Effector memory CD8-positive, alpha-beta T cell (primary cell): Measurements from ENCODE around the gene GLIS1.
A peak's percentile ranks its signal among the peaks of the same experiment; 100 is the strongest.

Source experiments
- ATAC-seq: fragments of 150-1000 bp; cut with Tn5 transposase; replicated peaks from 2 replicates; pipeline ENCODE4 v1.10.0; 2021; ENCODE audit warnings: mild to moderate bottlenecking, moderate library complexity
- DNase-seq, 3 experiments: peaks; one replicate each; pipeline ENCODE4 v3.0.0; 2021
- H3K27ac Mint-ChIP-seq, 2 donors: one replicate each; pipeline ENCODE4 v1.8.0; 2022; ENCODE audit warnings: mild to moderate bottlenecking in 2 of 2, mixed read lengths in 2 of 2, moderate library complexity in 2 of 2
- H3K27me3 Mint-ChIP-seq, 2 donors: one replicate each; pipeline ENCODE4 v1.8.0; 2022; ENCODE audit warnings: mixed read lengths in 2 of 2
- H3K36me3 Mint-ChIP-seq: one replicate; pipeline ENCODE4 v1.8.0; 2022; ENCODE audit warnings: mild to moderate bottlenecking, moderate library complexity, mixed read lengths; ENCODE audit not compliant: insufficient read depth
- H3K4me1 Mint-ChIP-seq, 2 donors: one replicate each; pipeline ENCODE4 v1.8.0; 2022; ENCODE audit warnings: low read depth in 2 of 2, mixed read lengths in 2 of 2
- H3K4me3 Mint-ChIP-seq, 2 donors: one replicate each; pipeline ENCODE4 v1.8.0; 2022; ENCODE audit warnings: mild to moderate bottlenecking in 2 of 2, mixed read lengths in 2 of 2, moderate library complexity in 2 of 2
- H3K9me3 Mint-ChIP-seq, 2 donors: one replicate each; pipeline ENCODE4 v1.8.0; 2022; ENCODE audit warnings: mixed read lengths in 2 of 2

GLIS1 gene

DNA sequence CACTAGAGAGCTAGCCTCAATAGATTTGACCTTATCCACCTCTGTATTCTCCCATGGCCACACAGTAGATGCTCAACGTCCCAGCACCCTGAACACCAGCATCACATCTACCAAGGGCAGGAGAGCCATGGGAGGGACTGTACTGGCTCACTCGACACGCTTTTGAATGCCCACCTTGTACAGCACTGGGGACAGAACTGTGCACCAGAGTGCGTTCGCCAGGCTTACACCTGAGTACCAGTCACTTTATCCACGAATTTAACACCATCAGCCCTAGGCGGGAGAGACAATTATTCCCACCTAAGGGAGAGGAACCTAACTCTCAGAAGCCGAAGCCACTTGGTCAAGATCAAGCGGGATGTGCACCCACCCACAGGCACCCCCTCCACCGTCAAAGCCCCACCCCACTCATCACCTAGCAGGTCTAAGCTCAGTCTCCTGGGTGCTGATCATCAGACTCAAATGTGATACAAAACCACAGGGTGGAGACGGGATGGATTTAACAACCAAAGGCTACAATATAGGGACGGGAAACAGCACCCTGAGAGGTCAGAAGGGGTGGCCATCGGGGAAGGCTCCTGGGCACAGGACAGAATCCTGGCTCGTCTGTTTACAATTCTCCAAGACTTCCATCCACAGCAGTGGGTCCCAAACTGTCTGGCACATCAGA is 110.5 kb downstream of the GLIS1 start:
- H3K4me1 Mint-ChIP-seq: no peaks in the 10 kb centered on the region
- ATAC-seq (no peak), DNase-seq (no peak)
- H3K36me3 Mint-ChIP-seq: no peaks in the 10 kb centered on the region
- peaks cover 0 to 20% of the 10 kb centered on the region in 2 donors for H3K27me3 Mint-ChIP-seq
- H3K4me3 Mint-ChIP-seq: no peak overlapping the region
- H3K27ac Mint-ChIP-seq: no peak overlapping the region
- no peaks in the 10 kb centered on the region for H3K9me3 Mint-ChIP-seq

DNA sequence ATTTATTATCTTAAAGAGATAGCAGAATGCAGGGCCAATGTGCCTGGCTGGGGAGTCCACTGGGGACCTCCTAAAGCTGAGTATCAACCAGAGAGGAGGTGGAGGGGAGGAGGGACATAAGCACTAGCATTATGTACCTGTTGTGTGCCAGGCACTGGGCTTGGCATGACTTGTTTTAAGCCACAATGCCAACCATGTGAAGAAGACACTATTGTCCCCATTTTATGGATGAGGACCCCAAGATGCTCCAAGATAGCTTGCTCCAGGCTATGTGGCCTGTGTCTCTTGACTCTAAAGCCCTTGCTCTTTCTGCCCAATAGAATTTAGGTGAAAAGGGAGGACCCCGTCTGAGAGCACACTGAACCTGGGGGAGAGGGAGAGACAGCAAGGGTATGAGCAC is 111.3 kb downstream of the GLIS1 start:
- Mint-ChIP-seq H3K9me3 (no peaks in the 10 kb centered on the region), H3K27ac (no peak overlapping the region), H3K36me3 (no peaks in the 10 kb centered on the region), H3K4me1 (no peaks in the 10 kb centered on the region), H3K27me3 (peaks cover 0 to 20% of the 10 kb centered on the region in 2 donors), H3K4me3 (no peak overlapping the region)
- DNase-seq (no peak), ATAC-seq (no peak)

- H3K27me3 Mint-ChIP-seq: peaks cover 0 to 20% of the 10 kb centered on the region in 2 donors
- no peak for DNase-seq
- H3K36me3 Mint-ChIP-seq: no peaks in the 10 kb centered on the region
- ATAC-seq: no peak
- no peaks in the 10 kb centered on the region for H3K9me3 Mint-ChIP-seq
- no peaks in the 10 kb centered on the region for H3K4me1 Mint-ChIP-seq
- H3K4me3 Mint-ChIP-seq: no peak overlapping the region
- H3K27ac Mint-ChIP-seq: no peak overlapping the region
These were observed 111.9 kb downstream of the GLIS1 start for GRCh38 chr1:53627031-53627430.

DNA sequence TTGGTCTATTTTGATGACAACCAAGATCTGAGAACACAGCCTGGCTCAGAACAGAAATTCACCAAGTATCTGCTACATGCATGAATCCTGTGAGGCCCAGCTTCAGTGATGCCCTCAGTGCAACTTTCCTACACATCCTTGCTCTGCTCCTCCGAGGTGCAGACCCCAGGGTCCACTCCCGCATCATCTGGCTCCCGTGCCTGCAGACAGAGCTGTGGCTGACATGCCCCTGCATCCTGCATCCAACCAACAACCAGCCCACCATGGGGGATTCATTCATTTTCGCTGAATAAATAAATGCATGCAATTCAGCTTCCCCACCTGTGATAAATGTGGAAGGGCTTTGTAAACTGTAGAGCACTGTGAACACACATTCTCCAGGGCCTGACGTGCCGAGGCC is 112.3 kb downstream of the GLIS1 start:
- Mint-ChIP-seq H3K9me3 (no peaks in the 10 kb centered on the region), H3K4me3 (no peak overlapping the region), H3K4me1 (no peaks in the 10 kb centered on the region), H3K27ac (no peak overlapping the region), H3K27me3 (peaks cover 0 to 20% of the 10 kb centered on the region in 2 donors), H3K36me3 (no peaks in the 10 kb centered on the region)
- no peak for ATAC-seq
- DNase-seq: no peak

- H3K27me3 Mint-ChIP-seq: peaks cover 0 to 20% of the 10 kb centered on the region in 2 donors
- no peaks in the 10 kb centered on the region for H3K9me3 Mint-ChIP-seq
- no peak overlapping the region for H3K27ac Mint-ChIP-seq
- H3K4me1 Mint-ChIP-seq: no peaks in the 10 kb centered on the region
- DNase-seq (no peak), ATAC-seq (no peak)
- H3K4me3 Mint-ChIP-seq: no peak overlapping the region
- H3K36me3 Mint-ChIP-seq: no peaks in the 10 kb centered on the region
These were observed 113.0 kb downstream of the GLIS1 start for GRCh38 chr1:53625766-53626520.

DNA sequence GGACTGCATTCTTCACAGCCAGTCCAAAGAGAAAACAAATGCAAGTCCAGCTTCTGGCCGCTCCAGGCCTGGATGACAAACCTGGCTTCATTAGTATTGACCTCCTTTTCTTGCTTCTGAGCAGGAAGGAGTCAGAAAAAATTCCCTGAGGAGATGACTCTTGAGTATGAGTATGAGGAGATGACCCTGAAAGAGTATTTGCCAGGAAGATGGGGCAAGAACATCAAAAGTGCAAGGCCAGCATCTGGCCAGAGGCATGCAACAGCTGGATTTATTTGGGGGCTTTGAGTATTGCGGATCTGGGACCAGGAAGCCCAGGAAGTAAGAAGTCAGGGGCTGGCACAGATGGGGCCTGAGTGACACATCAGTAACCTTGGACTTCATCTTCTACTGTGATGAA is 113.9 kb downstream of the GLIS1 start:
- Mint-ChIP-seq H3K27ac (no peak overlapping the region), H3K4me3 (no peak overlapping the region), H3K36me3 (no peaks in the 10 kb centered on the region), H3K4me1 (no peaks in the 10 kb centered on the region), H3K27me3 (peaks cover 0 to 20% of the 10 kb centered on the region in 2 donors), H3K9me3 (no peaks in the 10 kb centered on the region)
- ATAC-seq (no peak), DNase-seq (no peak)

GRCh38 chr1:53622531-53622930 is 116.4 kb downstream of the GLIS1 start:
- Mint-ChIP-seq H3K27me3 (peaks cover 0 to 11% of the 10 kb centered on the region in 2 donors), H3K4me3 (no peak overlapping the region), H3K9me3 (no peaks in the 10 kb centered on the region), H3K36me3 (no peaks in the 10 kb centered on the region), H3K4me1 (no peaks in the 10 kb centered on the region), H3K27ac (no peak overlapping the region)
- ATAC-seq: no peak
- DNase-seq: no peak

DNA sequence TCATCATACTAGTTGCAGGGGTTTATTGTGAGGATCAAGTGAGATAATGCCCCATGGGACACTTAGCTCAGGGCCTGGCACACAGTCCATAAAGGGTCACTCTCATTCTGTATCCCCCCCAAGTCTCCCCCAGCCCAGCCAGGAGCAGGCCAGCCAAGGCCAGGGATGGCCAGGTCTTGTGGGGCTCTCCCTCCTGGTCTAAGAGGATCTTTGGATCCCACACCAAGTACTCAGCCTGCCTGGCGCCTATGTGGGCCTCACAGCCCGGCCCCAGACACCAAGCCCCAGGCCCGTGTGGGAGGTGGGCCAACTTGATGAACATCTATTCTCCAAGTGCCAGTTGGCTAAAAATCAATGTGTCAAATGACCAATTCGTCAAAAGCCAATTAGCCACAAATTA is 117.8 kb downstream of the GLIS1 start:
- no peak overlapping the region for H3K4me3 Mint-ChIP-seq
- no peaks in the 10 kb centered on the region for H3K4me1 Mint-ChIP-seq
- no peaks in the 10 kb centered on the region for H3K9me3 Mint-ChIP-seq
- no peak for ATAC-seq
- peaks cover 0 to 4% of the 10 kb centered on the region in 2 donors for H3K27me3 Mint-ChIP-seq
- no peak overlapping the region for H3K27ac Mint-ChIP-seq
- no peaks in the 10 kb centered on the region for H3K36me3 Mint-ChIP-seq
- DNase-seq: no peak

DNA sequence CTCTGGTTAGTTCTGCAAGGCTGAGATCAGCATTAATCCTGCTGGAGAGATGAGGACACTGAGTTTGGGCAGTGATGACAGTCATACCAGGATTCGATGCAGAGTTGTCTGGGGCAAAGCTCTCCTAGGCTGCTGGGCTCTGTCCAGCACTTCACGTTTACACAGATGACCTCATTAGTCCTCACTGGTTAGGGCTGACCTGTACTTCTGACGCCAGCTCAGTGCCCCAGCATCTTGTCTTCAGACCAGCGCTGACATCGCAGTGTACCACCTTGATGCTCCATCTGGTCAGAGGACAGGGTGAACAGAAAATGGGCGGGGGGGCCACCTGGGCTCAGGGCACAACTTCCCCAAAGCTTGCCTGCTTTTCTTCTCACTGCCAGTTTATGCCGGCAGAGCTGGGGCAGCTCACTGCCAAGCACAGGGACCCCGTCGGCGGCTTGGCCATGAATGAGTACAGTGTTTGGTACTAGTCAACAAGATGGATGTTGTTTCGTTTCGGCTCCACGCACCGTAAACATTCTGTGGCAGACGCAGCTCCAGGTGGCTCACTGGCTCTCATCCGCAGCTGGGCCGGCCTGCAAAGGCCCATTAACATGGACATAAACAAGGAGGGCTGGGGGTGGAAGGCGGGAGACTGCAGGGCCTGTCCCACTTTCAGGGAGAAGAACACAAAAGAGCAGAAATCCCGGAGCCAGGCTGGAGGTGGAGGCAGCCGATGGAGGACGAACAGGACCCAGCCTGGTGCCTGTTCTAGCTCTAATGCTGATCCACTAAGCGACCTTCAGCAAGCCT is 118.7 kb downstream of the GLIS1 start:
- Mint-ChIP-seq H3K4me1 (no peaks in the 10 kb centered on the region), H3K36me3 (no peaks in the 10 kb centered on the region), H3K27ac (no peak overlapping the region), H3K27me3 (no peaks in the 10 kb centered on the region), H3K4me3 (no peak overlapping the region), H3K9me3 (no peaks in the 10 kb centered on the region)
- DNase-seq (no peak), ATAC-seq (no peak)

DNA sequence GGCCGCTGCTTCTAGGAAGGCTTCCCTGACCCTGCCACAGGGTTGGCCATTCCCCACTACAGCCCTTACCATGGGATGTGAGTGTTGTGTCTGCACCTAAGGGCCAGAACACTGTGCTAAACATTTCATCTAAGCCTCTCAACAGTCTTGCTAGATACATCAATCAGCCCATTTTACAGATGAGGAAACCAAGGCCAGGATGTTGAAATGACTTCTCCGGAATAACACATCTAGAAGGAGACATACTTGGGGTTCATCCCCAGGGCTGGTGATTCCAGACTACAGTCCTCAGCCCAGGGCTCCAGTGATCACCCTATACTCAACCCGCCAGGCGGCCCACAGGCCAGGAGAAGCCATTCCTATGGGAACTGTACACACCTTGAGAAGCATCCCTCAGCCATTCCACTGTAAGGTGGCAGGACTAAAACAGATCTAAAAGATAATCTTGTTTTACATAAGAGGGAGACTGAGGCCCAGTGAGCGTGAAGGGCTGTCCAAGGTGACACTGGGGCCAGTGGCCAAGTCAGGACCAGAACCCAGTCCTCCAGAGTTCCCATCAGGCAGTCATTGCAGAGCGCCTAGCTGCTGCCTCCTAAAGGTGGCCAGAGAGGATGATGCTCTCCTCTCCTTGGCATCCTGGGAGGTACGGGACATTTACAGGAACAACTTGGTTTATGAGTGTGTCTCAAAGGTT is 119.5 kb downstream of the GLIS1 start:
- Mint-ChIP-seq H3K27me3 (no peaks in the 10 kb centered on the region), H3K9me3 (no peaks in the 10 kb centered on the region), H3K27ac (no peak overlapping the region), H3K36me3 (no peaks in the 10 kb centered on the region), H3K4me3 (no peak overlapping the region), H3K4me1 (no peaks in the 10 kb centered on the region)
- ATAC-seq: no peak
- DNase-seq: no peak

DNA sequence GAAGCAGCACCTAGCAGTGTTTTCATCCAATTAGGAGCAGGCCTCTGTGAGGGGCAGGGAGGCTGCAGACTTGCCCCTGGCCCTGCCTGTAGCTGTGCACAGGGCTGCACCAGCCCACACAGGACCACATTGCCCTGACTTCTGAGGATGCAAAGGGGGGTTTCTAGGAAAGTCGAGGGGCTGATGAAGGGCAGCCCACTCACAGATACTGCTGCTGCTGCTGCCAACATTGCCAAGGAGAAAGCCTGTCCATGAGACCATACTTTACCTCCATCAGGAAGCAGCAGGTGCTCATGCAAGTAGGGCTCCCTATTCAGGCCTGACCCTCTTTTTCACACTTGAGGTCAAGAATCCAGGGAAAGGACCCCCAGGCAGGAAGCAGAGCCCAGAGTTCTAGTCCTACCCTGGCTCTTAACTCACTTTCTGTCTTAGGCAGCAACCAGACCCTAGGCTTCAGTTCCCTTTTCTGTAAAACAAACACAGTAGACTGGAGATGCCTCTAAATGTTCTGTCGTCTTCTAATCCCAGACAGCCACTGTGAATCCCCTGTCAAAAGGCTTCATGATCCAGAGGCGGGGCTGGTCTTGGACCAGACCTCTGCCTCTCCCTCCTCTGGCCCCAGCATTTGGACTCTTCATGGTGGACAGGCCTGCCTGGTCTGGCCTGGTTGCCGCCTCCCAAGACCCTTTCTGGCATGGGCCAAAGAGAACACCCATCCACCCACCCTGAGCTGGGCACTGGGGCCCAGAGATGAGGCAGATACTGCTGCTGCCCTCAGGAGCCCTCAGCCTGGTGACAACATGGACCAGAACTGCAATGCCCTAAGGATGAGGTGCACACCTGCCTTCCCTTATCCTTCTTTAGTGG is 120.2 kb downstream of the GLIS1 start:
- H3K4me1 Mint-ChIP-seq: no peaks in the 10 kb centered on the region
- DNase-seq (no peak), ATAC-seq (no peak)
- no peaks in the 10 kb centered on the region for H3K9me3 Mint-ChIP-seq
- no peak overlapping the region for H3K27ac Mint-ChIP-seq
- H3K27me3 Mint-ChIP-seq: no peaks in the 10 kb centered on the region
- no peaks in the 10 kb centered on the region for H3K36me3 Mint-ChIP-seq
- no peak overlapping the region for H3K4me3 Mint-ChIP-seq

DNA sequence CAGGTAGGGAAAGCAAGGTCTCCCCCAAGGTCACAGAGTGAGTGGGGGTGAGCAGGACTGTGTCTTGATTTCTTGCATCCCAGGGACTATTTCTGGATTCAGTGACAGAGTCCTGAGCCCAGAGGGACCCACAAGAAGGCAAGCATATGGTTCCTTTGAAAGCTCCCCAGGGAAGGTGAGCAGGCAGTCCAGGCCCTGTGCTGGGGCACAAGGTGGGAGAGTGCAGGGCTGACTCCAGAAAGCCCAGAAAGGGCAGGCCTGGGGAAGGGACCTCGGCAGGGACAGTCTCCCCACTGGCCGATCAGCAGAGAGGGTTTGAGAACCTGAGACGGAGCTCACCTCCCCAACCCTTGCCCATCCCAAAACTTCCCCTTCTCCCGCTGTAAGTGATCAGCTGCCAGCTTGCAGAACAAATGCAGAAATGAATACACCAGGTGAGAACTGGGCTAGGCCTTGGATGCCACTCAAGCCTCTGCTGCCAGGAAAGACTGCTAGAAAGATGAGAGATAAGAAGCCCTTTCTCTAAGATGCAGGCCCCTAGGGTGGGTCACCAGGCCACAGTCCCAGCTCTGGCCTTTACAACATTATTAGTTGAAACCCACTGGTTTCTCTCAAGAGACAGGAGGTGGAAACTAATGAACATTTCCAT is 121.0 kb downstream of the GLIS1 start:
- Mint-ChIP-seq H3K27me3 (no peaks in the 10 kb centered on the region), H3K4me3 (no peak overlapping the region), H3K9me3 (no peaks in the 10 kb centered on the region), H3K27ac (peak overlapping the region in 1 of 2 donors; percentile 49), H3K36me3 (no peaks in the 10 kb centered on the region), H3K4me1 (no peaks in the 10 kb centered on the region)
- no peak for DNase-seq
- ATAC-seq: no peak
